NCI-H1694 (cell line): ENCODE measurements around the gene RNF220.

Experiments
- DNase-seq: peaks from one replicate; lab custom pipeline; 2025; lab: John Stamatoyannopoulos, UW

Gene RNF220

GRCh38 chr1:44436401-44437106 lies 31.5 kb downstream of the RNF220 start:
- DNase-seq = no peak

GRCh38 chr1:44437107-44437716 lies 32.2 kb downstream of the RNF220 start:
- DNase-seq = no peak

GRCh38 chr1:44442791-44443190 lies 37.7 kb downstream of the RNF220 start:
- no peak for DNase-seq

- DNase-seq = no peak
Observed at GRCh38 chr1:44447051-44447810, 42.2 kb downstream of the RNF220 start.

GRCh38 chr1:44453798-44454349 lies 48.8 kb downstream of the RNF220 start:
- DNase-seq = no peak

GRCh38 chr1:44454704-44455103 lies 49.6 kb downstream of the RNF220 start:
- DNase-seq = no peak

GRCh38 chr1:44460107-44460882 lies 55.2 kb downstream of the RNF220 start:
- no peak for DNase-seq

GRCh38 chr1:44464361-44464760 lies 59.3 kb downstream of the RNF220 start:
- no peak for DNase-seq

- DNase-seq = no peak
Observed at GRCh38 chr1:44467566-44467965, 62.5 kb downstream of the RNF220 start.

GRCh38 chr1:44471911-44472453 lies 66.9 kb downstream of the RNF220 start:
- DNase-seq = no peak

- no peak for DNase-seq
Observed at GRCh38 chr1:44472620-44473525, 67.8 kb downstream of the RNF220 start.

- DNase-seq = no peak
Observed at GRCh38 chr1:44476891-44477290, 71.8 kb downstream of the RNF220 start.

GRCh38 chr1:44481701-44482100 lies 76.6 kb downstream of the RNF220 start:
- DNase-seq = no peak

GRCh38 chr1:44483089-44483874 lies 78.2 kb downstream of the RNF220 start:
- no peak for DNase-seq

- DNase-seq = no peak
Observed at GRCh38 chr1:44484155-44484688, 79.2 kb downstream of the RNF220 start.

GRCh38 chr1:44485229-44485933 lies 80.3 kb downstream of the RNF220 start:
- no peak for DNase-seq

- no peak for DNase-seq
Observed at GRCh38 chr1:44485934-44486460, 80.9 kb downstream of the RNF220 start.

GRCh38 chr1:44489481-44489880 lies 84.4 kb downstream of the RNF220 start:
- DNase-seq = no peak
